Lung (tissue), 12 donors: ENCODE data around the gene AUTS2. TPM values are rescaled to one million over a fixed set of nuclear protein-coding genes. Genes with fewer than 3 reads are reported as not detected.

Experiments used
- ATAC-seq: fragments of 200-7000 bp; cut with Tn5 transposase; one replicate; pipeline ENCODE4 v1.9.1; 2020; ENCODE audit warnings: moderate number of reproducible peaks; ENCODE audit not compliant: insufficient read depth, low FRiP score
- DNase-seq, 3 donors: peaks; one replicate each; pipeline ENCODE4 v3.0.0-alpha.2; 2013 to 2017
- H3K27ac ChIP-seq, 2 donors: one replicate each; pipeline ENCODE4 v1.5.1; 2013; ENCODE audit warnings: mild to moderate bottlenecking in 2 of 2, moderate library complexity in 2 of 2, control low read depth in 1 of 2, inconsistent platforms in 1 of 2, low read depth in 1 of 2, low read length in 1 of 2
- H3K27me3 ChIP-seq, 3 donors: one replicate each; pipeline ENCODE4 v1.5.1; 2013; ENCODE audit warnings: low read length in 2 of 3; ENCODE audit not compliant: control insufficient read depth in 3 of 3, insufficient read depth in 3 of 3
- H3K36me3 ChIP-seq, 4 donors: one replicate each; pipeline ENCODE4 v1.5.1; 2013; ENCODE audit warnings: low read length in 4 of 4, mild to moderate bottlenecking in 1 of 4, moderate library complexity in 1 of 4; ENCODE audit not compliant: control insufficient read depth in 4 of 4, insufficient read depth in 4 of 4
- H3K4me1 ChIP-seq, 5 donors: one replicate each; pipeline ENCODE4 v1.5.1; 2013; ENCODE audit warnings: low read length in 5 of 5, mild to moderate bottlenecking in 2 of 5, moderate library complexity in 1 of 5; ENCODE audit not compliant: control insufficient read depth in 5 of 5, insufficient read depth in 5 of 5
- H3K4me3 ChIP-seq: one replicate; pipeline ENCODE4 v1.5.1; 2013; ENCODE audit warnings: mild to moderate bottlenecking, control low read depth, moderate library complexity
- H3K9ac ChIP-seq, 2 donors: one replicate each; pipeline ENCODE4 v1.5.1; 2013; ENCODE audit warnings: low read length in 2 of 2, control low read depth in 1 of 2; ENCODE audit not compliant: insufficient read depth in 1 of 2
- H3K9me3 ChIP-seq, 4 donors: one replicate each; pipeline ENCODE4 v1.5.1; 2013; ENCODE audit warnings: low read length in 3 of 4, mild to moderate bottlenecking in 1 of 4, moderate library complexity in 1 of 4; ENCODE audit not compliant: control insufficient read depth in 4 of 4, insufficient read depth in 3 of 4
- CTCF ChIP-seq: IDR thresholded peaks from 2 replicates; pipeline ENCODE4 v1.5.1; 2012; ENCODE audit warnings: mild to moderate bottlenecking; ENCODE audit errors: control extremely low read depth, extremely low read depth
- WGBS, 2 donors: extraction: QIAGEN DNeasy Blood & Tissue Kit; methylation state at CpG; one replicate each; pipeline ENCODE4 v1.1.7; 2013; 5-methylcytosine and 5-hydroxymethylcytosine counted together
- polyA plus RNA-seq, 2 donors: library from polyadenylated mRNA; stranded (reverse); fragments of 200-250 nt; gene quantifications; one replicate each; pipeline ENCODE4 v1.2.1, GENCODE V29; 2013
- total RNA-seq, 2 donors: library from RNA; depleted of rRNA in 1 of 2; stranded (reverse); fragments of >200 nt in 1 of 2; gene quantifications; one replicate each; pipeline ENCODE4 v1.2.1, GENCODE V29; 2014 to 2021
- donor health status: control.
- donor health status: control.
- donor health status: Bipolar disorder and iron deficiency.
- donor health status: healthy.
- donor health status: DM: yes; HTN: yes; CAD: no.

Gene AUTS2
- total and polyA plus RNA-seq, 4 donors = 11.8 to 115 (median 40.6) TPM

DNA sequence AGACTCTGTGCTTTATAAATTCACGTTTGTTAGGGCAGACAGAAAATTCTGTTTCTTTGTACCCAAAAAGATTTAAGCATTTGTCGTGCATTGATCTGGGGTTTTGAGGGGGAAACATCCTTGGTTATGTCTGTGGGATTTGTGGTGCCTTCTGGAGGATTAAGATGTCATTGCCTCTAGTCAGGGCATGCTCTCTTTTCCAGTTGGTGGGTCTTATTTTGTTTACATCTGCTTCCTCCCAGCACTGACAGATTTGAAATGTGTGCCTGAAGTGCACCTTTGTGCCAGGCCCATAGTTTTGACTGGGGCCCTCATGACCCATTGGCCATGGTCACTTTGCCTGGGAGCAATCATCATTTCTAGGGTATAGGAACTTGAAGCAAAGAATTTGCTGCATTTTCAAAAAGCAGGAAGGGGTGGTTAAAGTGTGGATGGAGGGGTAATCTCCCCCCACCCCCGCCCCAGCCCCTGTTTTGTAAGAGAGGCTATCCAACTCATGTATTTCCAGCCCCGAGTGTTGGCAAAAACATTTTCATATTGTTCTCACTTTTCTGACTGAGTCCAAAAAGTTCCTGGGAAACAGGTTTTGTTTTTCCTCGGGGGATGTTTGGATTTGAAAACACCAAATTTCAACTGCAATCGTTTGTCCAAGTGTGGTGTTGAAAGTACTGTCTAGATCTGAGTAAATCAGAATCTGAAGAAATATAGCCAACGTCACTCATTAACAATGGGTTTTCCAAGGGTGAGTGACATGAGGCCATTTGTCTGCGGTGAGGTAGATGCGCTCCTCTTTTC lies 1145.5 kb downstream of the AUTS2 start:
- H3K4me1 ChIP-seq = peaks cover 0 to 7% (median under 1%) of the 10 kb centered on the region in 5 donors
- H3K36me3 ChIP-seq = peaks cover 0 to 1% (median 0%) of the 10 kb centered on the region in 4 donors
- peak overlapping the region in 1 of 2 donors; percentile 38 for H3K9ac ChIP-seq
- no peaks in the 10 kb centered on the region for H3K9me3 ChIP-seq
- 73 to 77% methylated on average over 9 of the region's 9 CpGs for WGBS, 2 donors
- DNase-seq (no peak), ATAC-seq (no peak)
- H3K4me3 ChIP-seq = no peak overlapping the region
- H3K27me3 ChIP-seq = no peaks in the 10 kb centered on the region
- TF ChIP-seq CTCF = no peak
- no peak overlapping the region for H3K27ac ChIP-seq

DNA sequence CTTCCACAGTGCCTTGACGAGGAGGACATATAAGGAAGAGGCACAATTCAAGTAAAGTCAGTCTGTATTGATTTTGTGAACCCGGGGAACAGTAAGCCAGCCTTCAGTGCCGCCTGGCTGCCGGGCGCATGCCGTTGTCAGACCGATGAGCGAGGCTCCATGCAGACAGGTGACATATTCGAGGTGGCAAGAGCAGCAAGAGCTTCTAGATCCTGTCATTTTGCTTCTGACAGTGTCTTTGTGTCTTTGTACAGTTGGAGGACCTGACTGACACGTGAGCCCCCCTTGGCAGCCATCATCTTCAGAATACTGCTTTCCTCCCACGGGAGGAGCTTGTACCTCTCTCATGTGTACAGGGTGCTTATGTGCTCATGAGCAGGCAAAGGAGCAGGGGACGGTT lies 1146.2 kb downstream of the AUTS2 start:
- no peak for TF ChIP-seq CTCF
- no peaks in the 10 kb centered on the region for H3K9me3 ChIP-seq
- 91% methylated on average over 12 of the region's 12 CpGs for WGBS, 2 donors
- no peak overlapping the region for H3K9ac ChIP-seq
- H3K36me3 ChIP-seq = peaks cover 0 to 1% (median 0%) of the 10 kb centered on the region in 4 donors
- H3K27ac ChIP-seq = no peak overlapping the region
- H3K4me3 ChIP-seq = no peak overlapping the region
- DNase-seq (no peak), ATAC-seq (no peak)
- H3K4me1 ChIP-seq = peaks cover 0 to 6% (median 0%) of the 10 kb centered on the region in 5 donors
- no peaks in the 10 kb centered on the region for H3K27me3 ChIP-seq

- no peaks in the 10 kb centered on the region for H3K36me3 ChIP-seq
- no peak overlapping the region for H3K4me3 ChIP-seq
- DNase-seq (no peak), ATAC-seq (no peak)
- H3K4me1 ChIP-seq = peaks cover 0 to 4% (median 0%) of the 10 kb centered on the region in 5 donors
- WGBS, 2 donors = 65 to 73% methylated on average over 1 of the region's 1 CpG
- no peaks in the 10 kb centered on the region for H3K27me3 ChIP-seq
- H3K27ac ChIP-seq = no peak overlapping the region
- no peak for TF ChIP-seq CTCF
- H3K9me3 ChIP-seq = no peaks in the 10 kb centered on the region
- H3K9ac ChIP-seq = no peak overlapping the region
These were observed 1151.6 kb downstream of the AUTS2 start for GRCh38 chr7:70749831-70750230.

GRCh38 chr7:70751895-70752294 lies 1153.6 kb downstream of the AUTS2 start:
- Histone ChIP-seq H3K27ac (no peak overlapping the region), H3K36me3 (no peaks in the 10 kb centered on the region), H3K9ac (no peak overlapping the region), H3K9me3 (no peaks in the 10 kb centered on the region), H3K4me1 (peaks cover 0 to 4% (median 0%) of the 10 kb centered on the region in 5 donors), H3K27me3 (no peaks in the 10 kb centered on the region), H3K4me3 (no peak overlapping the region)
- DNase-seq = no peak
- TF ChIP-seq CTCF = no peak
- 58 to 71% methylated on average over 5 of the region's 5 CpGs for WGBS, 2 donors
- ATAC-seq = no peak
